Liver (tissue), 9 donors: Measurements from ENCODE around the gene MCU. TPM values are rescaled to one million over a fixed set of nuclear protein-coding genes. Genes with fewer than 3 reads are reported as not detected.
A peak's percentile ranks its signal among the peaks of the same experiment; 100 is the strongest.

Source experiments
- DNase-seq: peaks from one replicate; pipeline ENCODE4 v3.0.0-alpha.2; 2017; ENCODE audit warnings: low spot score
- H3K27ac ChIP-seq, 2 donors: one replicate each; pipeline ENCODE4 v1.7.0; 2013; ENCODE audit warnings: inconsistent platforms in 2 of 2, low read length in 2 of 2, control low read depth in 1 of 2, low read depth in 1 of 2, mild to moderate bottlenecking in 1 of 2
- H3K27me3 ChIP-seq, 4 donors: one replicate each; pipeline versions ENCODE4 v1.6.1 to v1.7.0; 2013; ENCODE audit warnings: low read length in 3 of 4, inconsistent platforms in 1 of 4, mild to moderate bottlenecking in 1 of 4, moderate library complexity in 1 of 4; ENCODE audit not compliant: control insufficient read depth in 4 of 4, insufficient read depth in 4 of 4
- H3K36me3 ChIP-seq, 4 donors: one replicate each; pipeline versions ENCODE4 v1.6.1 to v1.7.0; 2013; ENCODE audit warnings: low read length in 3 of 4, mild to moderate bottlenecking in 3 of 4, low read depth in 1 of 4, moderate library complexity in 1 of 4; ENCODE audit not compliant: control insufficient read depth in 4 of 4, insufficient read depth in 3 of 4
- H3K4me1 ChIP-seq, 4 donors: one replicate each; pipeline versions ENCODE4 v1.6.1 to v1.7.0; 2013; ENCODE audit warnings: low read length in 3 of 4, mild to moderate bottlenecking in 3 of 4, moderate library complexity in 1 of 4; ENCODE audit not compliant: control insufficient read depth in 4 of 4, insufficient read depth in 4 of 4
- H3K4me3 ChIP-seq, 3 donors: one replicate each; pipeline versions ENCODE4 v1.6.1 to v1.7.0; 2013; ENCODE audit warnings: low read length in 3 of 3, control low read depth in 1 of 3, low read depth in 1 of 3, mild to moderate bottlenecking in 1 of 3
- H3K9ac ChIP-seq, 2 donors: one replicate each; pipeline ENCODE4 v1.7.0; 2013; ENCODE audit warnings: low read length in 2 of 2, mild to moderate bottlenecking in 2 of 2, moderate library complexity in 2 of 2, control low read depth in 1 of 2, low read depth in 1 of 2
- H3K9me3 ChIP-seq, 4 donors: one replicate each; pipeline versions ENCODE4 v1.6.1 to v1.7.0; 2013; ENCODE audit warnings: low read length in 3 of 4; ENCODE audit not compliant: control insufficient read depth in 4 of 4
- EGR1 ChIP-seq, 2 donors: IDR thresholded peaks; 2 replicates each; pipeline ENCODE4 v1.6.1; 2016 to 2018; ENCODE audit warnings: antibody characterized with exemption in 2 of 2, low read depth in 2 of 2
- FOXA2 ChIP-seq: IDR thresholded peaks from 2 replicates; pipeline ENCODE4 v1.6.1; 2016; ENCODE audit warnings: antibody characterized with exemption
- GABPA ChIP-seq, 2 donors: IDR thresholded peaks in 1 of 2; conservative IDR thresholded peaks in 1 of 2; 2 replicates each; pipeline ENCODE4 v1.6.1; 2016; ENCODE audit warnings: antibody characterized with exemption in 2 of 2, mild to moderate bottlenecking in 1 of 2, moderate library complexity in 1 of 2
- HNF4A ChIP-seq, 2 donors: conservative IDR thresholded peaks; 2 replicates each; pipeline ENCODE4 v1.6.1; 2016; ENCODE audit warnings: antibody characterized with exemption in 2 of 2, mild to moderate bottlenecking in 2 of 2
- HNF4G ChIP-seq: IDR thresholded peaks from 2 replicates; pipeline ENCODE4 v1.6.1; 2016; ENCODE audit warnings: antibody characterized with exemption
- JUND ChIP-seq, 2 donors: IDR thresholded peaks; 2 replicates each; pipeline ENCODE4 v1.6.1; 2016; ENCODE audit warnings: antibody characterized with exemption in 2 of 2
- NR2F2 ChIP-seq: IDR thresholded peaks from 2 replicates; pipeline ENCODE4 v1.6.1; 2016; ENCODE audit warnings: antibody characterized with exemption
- RAD21 ChIP-seq, 2 donors: IDR thresholded peaks; 2 replicates each; pipeline ENCODE4 v1.6.1; 2016; ENCODE audit warnings: antibody characterized with exemption in 2 of 2, mild to moderate bottlenecking in 2 of 2
- SP1 ChIP-seq: IDR thresholded peaks from 2 replicates; pipeline ENCODE4 v1.6.1; 2018; ENCODE audit warnings: antibody characterized with exemption, mild to moderate bottlenecking
- TAF1 ChIP-seq: conservative IDR thresholded peaks from 2 replicates; pipeline ENCODE4 v1.6.1; 2016; ENCODE audit warnings: antibody characterized with exemption, mild to moderate bottlenecking
- YY1 ChIP-seq: IDR thresholded peaks from 2 replicates; pipeline ENCODE4 v1.6.1; 2016; ENCODE audit warnings: antibody characterized with exemption, mild to moderate bottlenecking
- WGBS: extraction: QIAGEN DNeasy Blood & Tissue Kit; methylation state at CpG from one replicate; pipeline ENCODE4 v1.1.7; 2013; 5-methylcytosine and 5-hydroxymethylcytosine counted together
- polyA plus RNA-seq, 2 donors: library from polyadenylated mRNA; stranded (reverse) in 1 of 2; unstranded in 1 of 2; fragments of 200-250 nt in 1 of 2; fragments of >200 nt in 1 of 2; fragmentation: Nextera tagmentation in 1 of 2; extraction: Ambion mirVana in 1 of 2; gene quantifications; one replicate each; pipeline versions ENCODE4 v1.2.1 to v1.2.3, GENCODE V29; 2013 to 2015
- total RNA-seq, 2 donors: library from RNA; depleted of rRNA; stranded (reverse); fragments of >200 nt; gene quantifications; one replicate each; pipeline ENCODE4 v1.2.3, GENCODE V29; 2014
- TF ChIP-seq, protein P1 (sequence below): fragments of 150-350 bp; IDR thresholded peaks from 2 replicates; pipeline ENCODE4 v1.5.1; 2017; ENCODE audit warnings: improper control_type of control experiment, low read depth, low read length; ENCODE audit not compliant: missing input control
- TF ChIP-seq, protein P2 (sequence below): IDR thresholded peaks from 2 replicates; pipeline ENCODE4 v1.6.1; 2016; ENCODE audit warnings: antibody characterized with exemption
- TF ChIP-seq, protein P3 (sequence below): IDR thresholded peaks from 2 replicates; pipeline ENCODE4 v1.6.1; 2016; ENCODE audit warnings: antibody characterized with exemption
- donor health status: healthy.
- donor health status: healthy.
- donor health status: healthy.
- donor health status: healthy.
- donor health status: healthy.

The MCU gene
- total and polyA plus RNA-seq, 4 donors = 6.4 to 13.0 (median 8.8) TPM

DNA sequence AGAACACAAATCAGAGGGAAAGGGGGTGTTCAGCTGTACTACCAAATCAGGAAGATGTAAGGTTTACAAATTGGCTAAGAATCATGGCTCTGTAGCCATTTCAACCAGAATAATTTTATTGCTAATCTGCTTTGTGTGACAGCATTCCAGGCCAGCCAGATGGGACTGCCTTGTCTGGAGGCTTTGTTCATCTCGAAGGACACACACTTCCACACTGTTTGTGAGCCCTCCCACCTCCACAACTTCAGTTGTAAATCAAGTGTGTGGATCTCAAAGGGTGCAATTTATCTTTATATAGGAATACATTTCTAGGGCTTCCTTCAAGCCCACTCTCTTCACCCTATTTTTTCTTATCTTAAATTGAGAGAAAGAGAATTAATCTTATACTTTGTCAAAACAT is 194.7 kb downstream of the MCU start:
- Histone ChIP-seq H3K4me1 (peaks cover 0 to 3% (median 0%) of the 10 kb centered on the region in 4 donors), H3K9ac (no peak overlapping the region), H3K4me3 (no peak overlapping the region), H3K27me3 (no peaks in the 10 kb centered on the region), H3K9me3 (no peaks in the 10 kb centered on the region), H3K36me3 (peaks cover 0 to 2% (median 0%) of the 10 kb centered on the region in 4 donors), H3K27ac (peak overlapping the region; percentile 3 to 15)
- TF ChIP-seq SP1 (no peak), RAD21 (IDR thresholded peaks at IDR 0.05) (no peak), FOXA2 (no peak)
- TF ChIP-seq, protein P1, sequence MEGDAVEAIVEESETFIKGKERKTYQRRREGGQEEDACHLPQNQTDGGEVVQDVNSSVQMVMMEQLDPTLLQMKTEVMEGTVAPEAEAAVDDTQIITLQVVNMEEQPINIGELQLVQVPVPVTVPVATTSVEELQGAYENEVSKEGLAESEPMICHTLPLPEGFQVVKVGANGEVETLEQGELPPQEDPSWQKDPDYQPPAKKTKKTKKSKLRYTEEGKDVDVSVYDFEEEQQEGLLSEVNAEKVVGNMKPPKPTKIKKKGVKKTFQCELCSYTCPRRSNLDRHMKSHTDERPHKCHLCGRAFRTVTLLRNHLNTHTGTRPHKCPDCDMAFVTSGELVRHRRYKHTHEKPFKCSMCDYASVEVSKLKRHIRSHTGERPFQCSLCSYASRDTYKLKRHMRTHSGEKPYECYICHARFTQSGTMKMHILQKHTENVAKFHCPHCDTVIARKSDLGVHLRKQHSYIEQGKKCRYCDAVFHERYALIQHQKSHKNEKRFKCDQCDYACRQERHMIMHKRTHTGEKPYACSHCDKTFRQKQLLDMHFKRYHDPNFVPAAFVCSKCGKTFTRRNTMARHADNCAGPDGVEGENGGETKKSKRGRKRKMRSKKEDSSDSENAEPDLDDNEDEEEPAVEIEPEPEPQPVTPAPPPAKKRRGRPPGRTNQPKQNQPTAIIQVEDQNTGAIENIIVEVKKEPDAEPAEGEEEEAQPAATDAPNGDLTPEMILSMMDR = no peak
- no peak for DNase-seq
- 92% methylated on average over 1 of the region's 1 CpG for WGBS

DNA sequence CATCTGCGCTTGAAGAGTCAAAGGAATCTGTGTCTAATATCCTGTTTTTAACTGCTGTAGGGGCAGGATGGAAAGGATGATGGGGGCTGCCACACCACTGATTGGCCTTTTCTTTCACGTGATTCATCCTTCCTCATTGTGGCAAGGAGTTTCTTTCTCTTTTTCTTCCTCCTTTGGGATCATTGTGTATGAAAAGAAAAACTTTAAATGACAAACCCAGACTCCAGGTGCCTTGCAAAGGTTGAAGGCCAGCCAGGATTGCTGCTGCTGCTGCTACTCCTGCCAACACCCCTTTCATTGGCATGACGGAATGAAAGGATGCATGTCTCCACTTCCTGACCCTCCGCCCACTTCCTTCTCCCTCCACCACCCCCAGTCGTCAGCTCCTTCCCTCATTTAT is 195.1 kb downstream of the MCU start:
- Histone ChIP-seq H3K27me3 (no peaks in the 10 kb centered on the region), H3K36me3 (peaks cover 0 to 2% (median 0%) of the 10 kb centered on the region in 4 donors), H3K9me3 (no peaks in the 10 kb centered on the region), H3K9ac (no peak overlapping the region), H3K4me1 (peaks cover 0 to 6% (median 2%) of the 10 kb centered on the region in 4 donors), H3K27ac (peak overlapping the region in 1 of 2 donors; percentile 15), H3K4me3 (no peak overlapping the region)
- peak; percentile 17 for TF ChIP-seq NR2F2
- no peak for TF ChIP-seq HNF4G
- TF ChIP-seq EGR1 (IDR thresholded peaks at IDR 0.05; ENCODE audit: low read depth in 2 of 2) = no peak
- no peak for DNase-seq
- 73% methylated on average over 5 of the region's 5 CpGs for WGBS

DNA sequence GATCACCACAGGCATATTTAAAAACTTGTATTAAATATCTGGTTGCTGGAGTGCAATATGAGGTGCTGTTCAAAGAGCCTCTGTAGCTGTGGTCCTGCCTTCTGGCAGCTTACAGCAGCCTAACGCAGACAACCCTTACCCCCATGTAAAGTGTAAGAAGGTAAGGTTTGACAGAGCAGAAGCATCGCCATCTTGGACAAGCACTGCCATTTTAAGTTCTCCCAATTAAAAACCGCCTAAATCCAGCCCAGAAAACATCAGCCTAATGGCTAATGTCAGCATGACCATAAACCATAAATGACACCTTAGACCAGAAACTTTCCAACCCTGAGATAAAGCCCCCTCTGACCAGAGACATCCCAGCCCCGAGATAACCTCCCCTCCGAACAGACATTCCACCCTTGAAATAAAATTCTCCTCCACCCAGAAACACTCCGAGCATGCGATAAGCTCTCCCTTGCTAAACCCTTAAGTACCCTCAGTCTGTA is 196.3 kb downstream of the MCU start:
- peaks cover 0 to 11% (median 7%) of the 10 kb centered on the region in 4 donors for H3K4me1 ChIP-seq
- no peak overlapping the region for H3K27ac ChIP-seq
- no peak overlapping the region for H3K4me3 ChIP-seq
- 89% methylated on average over 7 of the region's 7 CpGs for WGBS
- no peak for DNase-seq
- no peaks in the 10 kb centered on the region for H3K27me3 ChIP-seq
- no peak for TF ChIP-seq HNF4A (conservative IDR thresholded peaks at IDR 0.05)
- TF ChIP-seq, protein P2, sequence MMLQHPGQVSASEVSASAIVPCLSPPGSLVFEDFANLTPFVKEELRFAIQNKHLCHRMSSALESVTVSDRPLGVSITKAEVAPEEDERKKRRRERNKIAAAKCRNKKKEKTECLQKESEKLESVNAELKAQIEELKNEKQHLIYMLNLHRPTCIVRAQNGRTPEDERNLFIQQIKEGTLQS = no peak
- TF ChIP-seq TAF1 = no peak
- TF ChIP-seq, protein P3, sequence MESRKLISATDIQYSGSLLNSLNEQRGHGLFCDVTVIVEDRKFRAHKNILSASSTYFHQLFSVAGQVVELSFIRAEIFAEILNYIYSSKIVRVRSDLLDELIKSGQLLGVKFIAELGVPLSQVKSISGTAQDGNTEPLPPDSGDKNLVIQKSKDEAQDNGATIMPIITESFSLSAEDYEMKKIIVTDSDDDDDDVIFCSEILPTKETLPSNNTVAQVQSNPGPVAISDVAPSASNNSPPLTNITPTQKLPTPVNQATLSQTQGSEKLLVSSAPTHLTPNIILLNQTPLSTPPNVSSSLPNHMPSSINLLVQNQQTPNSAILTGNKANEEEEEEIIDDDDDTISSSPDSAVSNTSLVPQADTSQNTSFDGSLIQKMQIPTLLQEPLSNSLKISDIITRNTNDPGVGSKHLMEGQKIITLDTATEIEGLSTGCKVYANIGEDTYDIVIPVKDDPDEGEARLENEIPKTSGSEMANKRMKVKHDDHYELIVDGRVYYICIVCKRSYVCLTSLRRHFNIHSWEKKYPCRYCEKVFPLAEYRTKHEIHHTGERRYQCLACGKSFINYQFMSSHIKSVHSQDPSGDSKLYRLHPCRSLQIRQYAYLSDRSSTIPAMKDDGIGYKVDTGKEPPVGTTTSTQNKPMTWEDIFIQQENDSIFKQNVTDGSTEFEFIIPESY = no peak
- no peak for TF ChIP-seq GABPA (IDR thresholded peaks at IDR 0.05 in 1 of 2, conservative IDR thresholded peaks at IDR 0.05 in 1 of 2)
- TF ChIP-seq RAD21 (IDR thresholded peaks at IDR 0.05) = no peak
- no peak for TF ChIP-seq YY1
- TF ChIP-seq JUND (IDR thresholded peaks at IDR 0.05) = no peak
- peaks cover 0 to 2% (median 0%) of the 10 kb centered on the region in 4 donors for H3K36me3 ChIP-seq
- no peaks in the 10 kb centered on the region for H3K9me3 ChIP-seq
- no peak overlapping the region for H3K9ac ChIP-seq
